ENCODE data around the gene ZCWPW2.

ZCWPW2 gene, protein sequence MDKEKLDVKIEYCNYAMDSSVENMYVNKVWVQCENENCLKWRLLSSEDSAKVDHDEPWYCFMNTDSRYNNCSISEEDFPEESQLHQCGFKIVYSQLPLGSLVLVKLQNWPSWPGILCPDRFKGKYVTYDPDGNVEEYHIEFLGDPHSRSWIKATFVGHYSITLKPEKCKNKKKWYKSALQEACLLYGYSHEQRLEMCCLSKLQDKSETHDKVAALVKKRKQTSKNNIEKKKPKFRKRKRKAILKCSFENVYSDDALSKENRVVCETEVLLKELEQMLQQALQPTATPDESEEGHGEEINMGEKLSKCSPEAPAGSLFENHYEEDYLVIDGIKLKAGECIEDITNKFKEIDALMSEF

DNA sequence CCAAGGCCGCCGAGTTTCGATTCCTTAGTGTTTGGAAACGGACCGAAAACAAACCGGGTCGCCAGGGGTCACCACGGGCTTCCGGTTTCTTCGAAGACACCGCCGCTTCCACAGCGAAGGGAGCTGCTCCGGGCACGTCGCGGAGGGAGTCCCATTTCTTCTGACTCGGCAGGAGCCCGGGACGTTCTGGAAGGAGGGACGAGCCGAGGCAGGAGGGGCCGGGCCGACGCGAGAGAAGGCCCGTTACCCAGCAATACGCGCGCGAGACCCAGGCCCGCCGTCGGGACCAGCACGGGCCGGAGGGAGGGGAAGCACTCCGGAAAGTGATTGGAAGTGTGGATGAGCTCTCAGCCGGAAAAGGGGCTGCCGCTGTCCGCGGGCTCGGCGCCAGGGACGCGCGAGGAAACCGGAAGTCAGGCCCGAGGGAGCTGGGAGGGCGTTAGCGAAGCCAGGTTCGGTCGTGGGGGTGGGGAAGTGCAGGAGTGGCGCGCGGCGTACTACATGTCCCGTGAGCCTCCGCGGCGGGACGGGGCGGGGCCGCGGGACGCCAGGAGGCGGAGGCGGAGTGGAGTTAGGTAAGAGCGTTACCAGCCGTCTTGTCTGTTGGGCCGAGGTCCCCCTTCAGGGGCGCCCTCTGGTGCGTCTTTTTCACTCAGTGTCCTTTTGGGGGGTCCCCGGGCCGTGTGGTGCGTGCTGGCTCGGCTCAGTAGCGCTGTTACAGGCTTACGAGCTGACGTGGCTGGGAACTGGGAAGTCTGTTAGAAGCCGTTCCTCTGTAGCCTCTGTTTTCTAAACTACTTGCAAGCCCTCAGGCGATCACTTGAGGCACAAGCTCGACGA lies at the start of gene ZCWPW2, which contains the start of gene AZI2:
Gene ZCWPW2, plus strand, starts transcription at position 93 of the 840 bp plus-strand sequence. CDS start 64,348 bp downstream, outside the sequence.
Gene AZI2, minus strand, starts transcription at position 196 of the 840 bp plus-strand sequence. CDS start 8,207 bp downstream, outside the sequence.
- FAIRE-seq, result peak; percentile 95

DNA sequence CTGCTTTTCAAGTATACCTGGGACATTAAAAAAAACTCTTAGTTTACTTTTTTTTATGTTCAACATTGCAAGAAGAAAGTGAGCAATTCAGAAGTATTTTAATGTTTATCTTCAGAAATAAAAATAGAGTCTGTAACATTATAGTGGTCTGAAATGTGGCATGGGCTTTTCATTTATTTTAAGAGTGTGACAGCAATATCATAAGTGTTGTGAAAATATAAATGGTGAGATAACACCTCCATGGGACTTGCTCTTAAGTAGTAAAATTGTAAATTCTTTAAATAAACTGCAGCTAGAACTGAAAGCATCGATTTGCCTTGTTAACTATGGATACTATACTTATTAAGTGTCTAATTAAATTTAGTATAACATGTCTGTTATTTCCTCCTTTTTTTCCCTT lies 48.8 kb upstream of the ZCWPW2 start:
- no peak for TF ChIP-seq POLR2A (IDR thresholded peaks at IDR 0.05; ENCODE audit: low read depth, low read length)
- no peak for DNase-seq (ENCODE audit: insufficient read length, low spot score)
- FAIRE-seq, result no peak

More for the DNA sequence above, at the start of gene ZCWPW2, which contains the start of gene AZI2:
- DNase-seq (ENCODE audit: insufficient read length, low spot score), result peak; percentile 56
- TF ChIP-seq POLR2A (IDR thresholded peaks at IDR 0.05; ENCODE audit: low read depth, low read length), result peak; percentile 57

DNA sequence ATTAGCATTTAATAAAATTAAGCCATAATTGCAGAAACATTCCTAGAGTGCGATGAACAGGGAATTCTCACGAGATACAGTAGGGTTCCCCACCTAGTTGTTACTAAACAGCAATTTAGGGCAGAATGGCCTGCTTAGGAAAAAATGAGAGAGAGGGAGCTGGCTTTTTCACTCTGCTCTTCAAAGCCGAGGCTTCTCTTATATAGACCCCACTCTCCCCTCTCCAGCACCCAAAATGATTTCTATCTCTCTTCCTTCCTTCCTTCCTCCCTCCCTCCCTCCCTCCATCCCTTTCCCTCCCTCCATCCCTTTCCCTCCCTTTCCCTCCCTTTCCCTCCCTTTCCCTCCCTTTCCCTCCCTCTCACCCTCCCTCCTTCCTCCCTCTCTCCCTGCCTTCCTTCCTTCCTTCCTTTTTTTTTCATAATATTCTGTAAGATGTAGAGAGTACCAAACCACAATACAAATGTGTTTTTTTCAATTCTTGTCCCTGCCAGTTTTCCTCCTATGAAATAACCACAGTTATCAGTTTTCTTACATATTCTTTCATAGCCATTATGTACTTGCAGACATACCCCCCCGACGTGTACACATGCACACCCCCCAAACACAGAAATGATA lies 48.1 kb upstream of the ZCWPW2 start:
- FAIRE-seq, result no peak
- no peak for TF ChIP-seq POLR2A (IDR thresholded peaks at IDR 0.05; ENCODE audit: low read depth, low read length)
- DNase-seq (ENCODE audit: insufficient read length, low spot score), result no peak

DNA sequence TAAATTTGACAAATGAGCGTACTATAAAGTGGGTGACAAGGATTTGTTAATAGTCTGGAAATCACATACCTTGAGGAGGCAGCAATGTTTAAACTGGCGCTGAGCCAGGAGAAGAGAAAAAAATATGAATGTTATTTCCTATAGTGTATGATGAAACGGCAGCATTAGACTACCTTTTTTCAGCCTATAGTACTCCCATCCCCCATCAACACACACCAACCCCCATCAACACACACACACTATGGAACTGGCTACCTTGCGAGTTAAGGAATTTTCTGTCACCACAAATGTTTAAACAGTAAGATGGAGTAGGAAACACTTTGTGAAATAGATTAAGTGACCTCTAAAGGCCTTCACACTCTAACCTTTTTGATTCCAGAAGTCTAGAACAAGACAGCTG lies 46.8 kb upstream of the ZCWPW2 start:
- TF ChIP-seq POLR2A (IDR thresholded peaks at IDR 0.05; ENCODE audit: low read depth, low read length), result no peak
- DNase-seq (ENCODE audit: insufficient read length, low spot score) (no peak), FAIRE-seq (no peak)

DNA sequence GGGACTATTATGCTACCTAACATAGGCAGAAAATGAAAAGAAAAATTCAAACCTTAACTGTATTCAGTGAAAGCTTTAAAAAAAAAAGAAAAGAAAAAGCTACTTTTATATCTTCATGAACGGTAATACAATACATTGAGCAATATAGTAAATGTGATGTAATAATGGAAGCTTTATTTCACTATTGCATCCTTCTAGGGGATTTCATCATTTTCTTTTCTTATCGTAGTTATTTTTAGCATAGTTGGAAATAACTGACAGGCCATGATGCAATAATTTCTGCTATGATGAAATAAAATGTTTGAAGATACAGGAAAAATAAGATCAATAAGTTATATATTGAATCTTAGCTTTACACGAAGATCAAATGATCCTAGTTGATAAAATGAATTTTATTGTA lies 40.3 kb upstream of the ZCWPW2 start:
- FAIRE-seq (no peak), DNase-seq (ENCODE audit: insufficient read length, low spot score) (no peak)
- no peak for TF ChIP-seq POLR2A (IDR thresholded peaks at IDR 0.05; ENCODE audit: low read depth, low read length)

DNA sequence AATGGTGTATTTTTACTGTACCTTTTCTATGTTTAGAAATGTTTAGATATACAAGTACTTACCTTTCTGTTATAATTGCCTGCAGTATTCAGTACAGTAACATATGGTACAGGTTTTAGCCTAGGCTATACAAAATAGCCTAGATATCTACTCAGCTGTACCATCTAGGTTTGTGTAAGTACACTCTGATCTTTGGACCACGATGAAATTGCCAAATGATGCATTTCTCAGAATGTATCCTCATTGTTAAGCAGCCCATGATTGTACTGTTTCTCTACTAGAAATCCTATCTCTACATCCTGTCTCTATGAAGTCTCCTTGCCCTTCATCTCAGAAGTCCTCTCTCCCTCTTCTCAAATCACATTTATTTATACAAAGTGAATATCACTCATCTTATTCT lies 32.8 kb upstream of the ZCWPW2 start:
- no peak for TF ChIP-seq POLR2A (IDR thresholded peaks at IDR 0.05; ENCODE audit: low read depth, low read length)
- DNase-seq (ENCODE audit: insufficient read length, low spot score) (no peak), FAIRE-seq (peak; percentile 36)

DNA sequence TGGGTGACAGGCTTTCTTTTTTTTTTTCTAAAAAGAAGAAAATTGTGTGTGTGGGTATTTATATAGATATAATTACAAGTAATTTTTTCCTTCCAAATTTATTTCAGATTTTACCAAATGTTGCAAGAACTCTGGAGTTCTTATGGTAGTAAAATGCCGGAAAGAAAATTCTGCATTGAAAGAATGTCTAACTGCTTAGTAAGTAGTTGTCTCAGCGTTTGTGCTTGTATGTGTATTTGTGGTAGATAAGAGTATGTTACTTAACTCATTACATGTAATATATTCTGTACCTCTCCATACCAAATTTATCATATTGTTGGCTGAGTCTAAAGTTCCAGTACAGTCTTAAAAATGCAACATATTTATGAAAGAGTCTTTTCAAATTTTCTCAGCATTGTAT lies 32.3 kb upstream of the ZCWPW2 start:
- FAIRE-seq, result no peak

DNA sequence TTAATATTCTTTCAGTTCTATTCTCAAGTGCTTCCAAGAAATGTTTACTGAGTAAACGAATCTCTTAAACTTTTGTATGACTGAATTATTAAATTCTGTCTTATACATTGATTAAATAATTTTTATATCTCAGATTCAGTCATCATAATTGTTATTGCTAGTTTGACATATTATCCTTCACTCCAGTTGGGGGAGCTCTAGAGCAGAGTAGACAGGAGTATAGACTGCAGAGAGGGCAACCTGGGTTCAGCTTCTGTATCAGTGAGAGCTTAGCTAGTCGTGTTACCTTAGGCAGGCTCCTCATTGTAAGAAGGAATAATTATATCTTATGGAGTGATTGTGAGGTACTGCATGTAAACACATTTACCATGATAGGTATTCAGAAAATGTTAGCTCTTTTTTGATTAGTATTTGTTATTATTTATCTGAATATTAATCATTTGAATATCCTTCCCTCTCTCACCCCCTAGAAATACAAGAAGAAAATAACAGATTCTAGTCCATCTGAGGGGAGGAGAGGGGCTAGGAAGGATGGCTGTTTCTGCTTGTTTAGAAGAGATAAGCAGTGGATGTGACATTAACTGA lies 31.0 kb upstream of the ZCWPW2 start:
- FAIRE-seq, result peak; percentile 27
- no peak for TF ChIP-seq POLR2A (IDR thresholded peaks at IDR 0.05; ENCODE audit: low read depth, low read length)
- DNase-seq (ENCODE audit: insufficient read length, low spot score), result no peak

More for the DNA sequence above, 32.3 kb upstream of the ZCWPW2 start:
- TF ChIP-seq POLR2A (IDR thresholded peaks at IDR 0.05; ENCODE audit: low read depth, low read length), result no peak
- no peak for DNase-seq (ENCODE audit: insufficient read length, low spot score)

DNA sequence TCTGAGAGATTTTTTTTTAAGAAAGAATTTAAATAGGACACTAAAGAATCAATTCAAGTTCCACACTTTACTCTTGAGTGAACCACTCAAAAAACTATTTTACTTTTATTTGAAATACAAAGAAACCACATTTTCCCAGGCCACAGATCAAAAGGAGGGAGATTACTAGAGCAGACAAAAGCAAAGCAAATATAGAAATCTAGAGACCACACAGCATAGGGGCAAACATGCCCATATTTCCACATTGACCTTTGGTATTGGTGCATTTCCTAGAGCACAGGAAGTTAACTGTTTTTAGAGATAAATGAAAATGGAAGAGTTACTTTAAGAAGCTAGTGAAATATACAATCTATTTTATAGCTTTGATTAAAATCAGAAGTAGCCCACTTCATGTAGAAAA lies 27.5 kb upstream of the ZCWPW2 start:
- TF ChIP-seq POLR2A (IDR thresholded peaks at IDR 0.05; ENCODE audit: low read depth, low read length), result no peak
- FAIRE-seq (no peak), DNase-seq (ENCODE audit: insufficient read length, low spot score) (no peak)

DNA sequence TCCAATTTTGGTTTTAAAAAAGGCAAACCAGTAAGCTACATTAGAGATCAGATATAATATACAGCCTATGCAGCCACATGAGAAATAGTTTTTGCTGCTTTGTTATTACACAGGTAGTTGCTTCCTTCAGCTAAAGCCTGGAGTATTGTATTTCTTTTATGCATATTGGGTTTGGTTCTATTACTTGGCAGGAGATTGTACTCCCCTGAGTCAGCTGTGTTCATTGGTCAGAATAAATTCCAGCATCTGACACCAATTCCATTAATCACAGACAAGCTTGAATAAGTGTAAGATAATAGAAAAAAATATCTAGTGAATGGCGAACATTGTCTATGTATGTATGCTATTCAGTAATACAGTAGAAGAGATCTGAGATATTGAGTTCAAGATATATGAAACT lies 26.1 kb upstream of the ZCWPW2 start:
- no peak for DNase-seq (ENCODE audit: insufficient read length, low spot score)
- TF ChIP-seq POLR2A (IDR thresholded peaks at IDR 0.05; ENCODE audit: low read depth, low read length), result no peak

DNA sequence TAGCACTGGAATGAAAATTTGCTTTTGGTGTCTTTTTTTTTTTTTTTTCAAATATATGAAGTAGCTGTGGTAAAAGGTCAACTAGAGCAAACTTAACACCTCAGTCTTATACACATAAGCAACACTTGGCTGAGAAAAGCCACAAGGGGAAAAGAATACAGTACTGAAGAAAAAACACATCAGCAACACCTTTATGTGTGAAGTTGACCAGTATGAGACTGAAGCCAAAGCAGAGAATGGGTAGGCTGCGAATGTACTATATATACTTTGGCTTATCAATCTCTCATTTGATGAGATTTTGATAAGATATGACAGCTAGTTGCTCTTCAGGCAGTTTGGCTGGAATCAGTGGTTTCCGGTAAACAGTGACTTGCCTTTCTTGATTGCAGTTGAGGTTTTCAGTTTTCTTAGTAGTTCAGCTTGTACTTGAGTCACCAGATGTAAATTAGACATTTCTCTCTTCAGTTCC lies 22.0 kb upstream of the ZCWPW2 start:
- DNase-seq (ENCODE audit: insufficient read length, low spot score), result no peak
- no peak for TF ChIP-seq POLR2A (IDR thresholded peaks at IDR 0.05; ENCODE audit: low read depth, low read length)
- peak; percentile 33 for FAIRE-seq

More for the DNA sequence above, 26.1 kb upstream of the ZCWPW2 start:
- no peak for FAIRE-seq

DNA sequence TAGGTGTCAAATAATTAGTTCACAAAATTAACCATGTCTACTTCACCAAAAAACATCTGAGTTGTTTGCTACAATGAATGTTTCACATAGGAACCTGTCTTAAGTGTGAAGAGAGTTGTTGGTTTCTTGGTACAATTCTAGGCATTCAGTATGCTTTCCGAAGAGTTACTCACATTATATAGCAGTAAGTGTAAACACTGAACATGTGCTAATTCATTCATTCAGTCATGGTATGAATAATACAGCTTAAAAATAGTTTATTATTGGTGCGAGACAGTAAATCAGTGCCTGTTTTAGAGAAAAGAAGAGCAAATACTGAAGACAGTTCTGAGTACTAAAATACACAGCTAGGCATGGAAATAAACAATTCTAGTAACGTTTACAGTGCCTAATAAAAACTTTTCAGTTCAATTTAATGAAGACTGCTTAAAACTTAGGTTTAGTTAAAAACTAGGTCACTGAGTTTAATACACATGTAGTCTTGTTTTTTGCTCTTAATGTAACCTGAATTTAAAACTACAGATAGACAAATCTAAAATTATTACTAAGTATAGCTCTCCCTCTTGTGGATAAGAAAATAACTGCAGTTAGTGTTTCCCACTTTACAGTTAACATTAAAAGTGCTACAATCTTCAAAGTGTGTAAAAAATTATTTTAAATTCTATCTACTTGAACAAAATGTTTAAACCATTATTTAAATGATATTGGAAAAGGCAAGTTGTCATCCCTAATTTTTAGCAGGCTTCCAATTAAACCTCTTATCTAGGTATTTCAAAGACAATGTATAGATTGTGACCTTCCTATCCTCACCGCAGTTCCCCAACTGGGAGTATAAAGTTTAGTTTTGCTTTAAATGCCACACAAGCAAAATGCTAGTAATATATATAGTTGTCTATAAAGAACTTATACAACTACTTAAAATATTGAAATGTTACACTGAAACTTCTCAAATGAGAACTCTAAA lies 20.1 kb upstream of the ZCWPW2 start:
- no peak for DNase-seq (ENCODE audit: insufficient read length, low spot score)
- peak; percentile 41 for FAIRE-seq
- no peak for TF ChIP-seq POLR2A (IDR thresholded peaks at IDR 0.05; ENCODE audit: low read depth, low read length)
